OCI-LY1 (cell line): ENCODE measurements around the gene RAB42.
"Not testable (repeated sequence)": the region's sequence is repeated elsewhere in the genome, so short reads cannot be mapped to it uniquely, and the experiment has no call there.

Experiments
- H2AFZ ChIP-seq: fragments of 200-600 bp; sonication (generic), shearing (Covaris generic); 2 replicates; pipeline ENCODE4 v1.6.0; 2014; ENCODE audit warnings: antibody characterized with exemption, mild to moderate bottlenecking, low read length
- H3F3A ChIP-seq: fragments of 200-600 bp; sonication (generic), shearing (Covaris generic); 2 replicates; pipeline ENCODE4 v1.6.0; 2014; ENCODE audit warnings: mild to moderate bottlenecking, antibody characterized with exemption, low read length, moderate library complexity; ENCODE audit not compliant: insufficient read depth
- H3K27ac ChIP-seq: fragments of 200-600 bp; sonication (generic); 2 replicates; pipeline ENCODE4 v1.5.1; 2014; ENCODE audit warnings: low read length, mixed run types, mild to moderate bottlenecking, low read depth; ENCODE audit not compliant: poor library complexity, severe bottlenecking
- H3K27me3 ChIP-seq: fragments of 200-600 bp; sonication (generic); 2 replicates; pipeline ENCODE4 v1.6.0; 2014; ENCODE audit warnings: antibody characterized with exemption, mild to moderate bottlenecking, low read length, moderate library complexity; ENCODE audit not compliant: insufficient read depth
- H3K36me3 ChIP-seq: fragments of 200-600 bp; sonication (generic); 2 replicates; pipeline ENCODE4 v1.6.1; 2014; ENCODE audit warnings: mild to moderate bottlenecking, antibody characterized with exemption, low read length, moderate library complexity, mixed read lengths; ENCODE audit not compliant: insufficient read depth
- H3K4me1 ChIP-seq: fragments of 200-600 bp; sonication (generic); 2 replicates; pipeline ENCODE4 v1.5.1; 2014; ENCODE audit warnings: mild to moderate bottlenecking, low read length, moderate library complexity; ENCODE audit not compliant: insufficient read depth, severe bottlenecking
- H3K4me2 ChIP-seq: fragments of 200-600 bp; sonication (generic), shearing (Covaris generic); 2 replicates; pipeline ENCODE4 v1.6.1; 2014; ENCODE audit warnings: low read length
- H3K4me3 ChIP-seq: fragments of 200-600 bp; sonication (generic); 2 replicates; pipeline ENCODE4 v1.5.1; 2014; ENCODE audit warnings: low read length, low read depth, mild to moderate bottlenecking, mixed read lengths; ENCODE audit not compliant: poor library complexity, severe bottlenecking
- H3K79me2 ChIP-seq: fragments of 200-600 bp; shearing (Covaris generic); 2 replicates; pipeline ENCODE4 v1.6.1; 2016; ENCODE audit warnings: mixed run types, low read length, mixed read lengths; ENCODE audit not compliant: insufficient read depth
- H3K9ac ChIP-seq: fragments of 200-600 bp; sonication (generic), shearing (Covaris generic); 2 replicates; pipeline ENCODE4 v1.6.1; 2014; ENCODE audit warnings: mild to moderate bottlenecking, low read length, mixed read lengths
- H3K9me2 ChIP-seq: fragments of 200-600 bp; sonication (generic), shearing (Covaris generic); 2 replicates; pipeline ENCODE4 v1.6.1; 2014; ENCODE audit warnings: low read depth, mild to moderate bottlenecking, low read length, mixed read lengths
- H3K9me3 ChIP-seq: fragments of 200-600 bp; shearing (Covaris generic); 2 replicates; pipeline ENCODE4 v1.6.1; 2014; ENCODE audit warnings: low read length, mixed read lengths
- H4K20me1 ChIP-seq: fragments of 200-600 bp; sonication (generic), shearing (Covaris generic); 2 replicates; pipeline ENCODE4 v1.6.0; 2016; ENCODE audit warnings: mild to moderate bottlenecking, low read length; ENCODE audit not compliant: insufficient read depth
- CTCF ChIP-seq: fragments of 200-600 bp; sonication (generic), shearing (Covaris generic); IDR thresholded peaks from 2 replicates; pipeline ENCODE4 v1.5.1; 2017; ENCODE audit warnings: mild to moderate bottlenecking, antibody characterized with exemption, low read length, moderate library complexity, mixed read lengths
- EZH2 ChIP-seq: fragments of 200-600 bp; sonication (generic), shearing (Covaris generic); IDR thresholded peaks from 2 replicates; pipeline ENCODE4 v1.8.0; 2017; ENCODE audit warnings: borderline replicate concordance, mixed run types, mild to moderate bottlenecking, antibody characterized with exemption, low read length, moderate library complexity, mixed read lengths

Gene RAB42

GRCh38 chr1:28595412-28596191 lies 3.5 kb downstream of the RAB42 start:
- Histone ChIP-seq H3F3A (no peaks in the 10 kb centered on the region), H3K4me3 (no peak overlapping the region), H3K9me2 (no peaks in the 10 kb centered on the region), H3K9ac (no peak overlapping the region), H3K9me3 (no peaks in the 10 kb centered on the region), H4K20me1 (no peaks in the 10 kb centered on the region), H3K4me2 (no peak overlapping the region), H3K79me2 (no peaks in the 10 kb centered on the region), H3K27me3 (no peaks in the 10 kb centered on the region), H3K27ac (no peak overlapping the region), H2AFZ (no peak overlapping the region), H3K4me1 (peaks cover 17% of the 10 kb centered on the region), H3K36me3 (no peaks in the 10 kb centered on the region; the same call in 1 of the 2 replicates)
- no peak for TF ChIP-seq CTCF
- TF ChIP-seq EZH2, result no peak

GRCh38 chr1:28596276-28596675 lies 4.2 kb downstream of the RAB42 start:
- not testable (repeated sequence) for H3K9ac ChIP-seq, H3K79me2 ChIP-seq, H3K4me2 ChIP-seq, H3K27me3 ChIP-seq, H4K20me1 ChIP-seq, H3K27ac ChIP-seq, H3K4me3 ChIP-seq, H3K9me2 ChIP-seq, H3K9me3 ChIP-seq, H3K36me3 ChIP-seq, H3F3A ChIP-seq, H2AFZ ChIP-seq
- peaks cover 17% of the 10 kb centered on the region for H3K4me1 ChIP-seq

- no peaks in the 10 kb centered on the region for H3K27me3 ChIP-seq
- no peak for TF ChIP-seq CTCF
- TF ChIP-seq EZH2, result no peak
- peaks cover 7% of the 10 kb centered on the region for H3K4me1 ChIP-seq
- H3K27ac ChIP-seq, result no peak overlapping the region
- H3K36me3 ChIP-seq, result peaks cover 44% of the 10 kb centered on the region; the same call in 1 of the 2 replicates
- no peak overlapping the region for H3K4me2 ChIP-seq
- H2AFZ ChIP-seq, result no peak overlapping the region
- H3K79me2 ChIP-seq, result no peaks in the 10 kb centered on the region
- no peaks in the 10 kb centered on the region for H3F3A ChIP-seq
- H3K4me3 ChIP-seq, result no peak overlapping the region
- no peaks in the 10 kb centered on the region for H4K20me1 ChIP-seq
- no peak overlapping the region for H3K9ac ChIP-seq
- H3K9me2 ChIP-seq, result no peaks in the 10 kb centered on the region
- H3K9me3 ChIP-seq, result no peaks in the 10 kb centered on the region
Measured at GRCh38 chr1:28601696-28602095, 9.6 kb downstream of the RAB42 start.
